Peyer's patch (tissue), 4 donors: ENCODE results near the gene CSGALNACT2.

ENCODE experiments used
- CTCF ChIP-seq, 6 experiments: fragments of 450-650 bp in 4 of 6; fragments of 200-600 bp in 2 of 6; sonication (generic) in 1 of 6; IDR thresholded peaks; one replicate each; pipeline ENCODE4 v1.5.1; 2017 to 2019; ENCODE audit warnings: antibody characterized with exemption in 6 of 6, mild to moderate bottlenecking in 3 of 6, moderate library complexity in 1 of 6
- POLR2A ChIP-seq, 2 donors: fragments of 450-650 bp; IDR thresholded peaks; one replicate each; pipeline ENCODE4 v1.5.1; 2017; ENCODE audit warnings: antibody characterized with exemption in 2 of 2, mild to moderate bottlenecking in 2 of 2, moderate library complexity in 2 of 2

DNA sequence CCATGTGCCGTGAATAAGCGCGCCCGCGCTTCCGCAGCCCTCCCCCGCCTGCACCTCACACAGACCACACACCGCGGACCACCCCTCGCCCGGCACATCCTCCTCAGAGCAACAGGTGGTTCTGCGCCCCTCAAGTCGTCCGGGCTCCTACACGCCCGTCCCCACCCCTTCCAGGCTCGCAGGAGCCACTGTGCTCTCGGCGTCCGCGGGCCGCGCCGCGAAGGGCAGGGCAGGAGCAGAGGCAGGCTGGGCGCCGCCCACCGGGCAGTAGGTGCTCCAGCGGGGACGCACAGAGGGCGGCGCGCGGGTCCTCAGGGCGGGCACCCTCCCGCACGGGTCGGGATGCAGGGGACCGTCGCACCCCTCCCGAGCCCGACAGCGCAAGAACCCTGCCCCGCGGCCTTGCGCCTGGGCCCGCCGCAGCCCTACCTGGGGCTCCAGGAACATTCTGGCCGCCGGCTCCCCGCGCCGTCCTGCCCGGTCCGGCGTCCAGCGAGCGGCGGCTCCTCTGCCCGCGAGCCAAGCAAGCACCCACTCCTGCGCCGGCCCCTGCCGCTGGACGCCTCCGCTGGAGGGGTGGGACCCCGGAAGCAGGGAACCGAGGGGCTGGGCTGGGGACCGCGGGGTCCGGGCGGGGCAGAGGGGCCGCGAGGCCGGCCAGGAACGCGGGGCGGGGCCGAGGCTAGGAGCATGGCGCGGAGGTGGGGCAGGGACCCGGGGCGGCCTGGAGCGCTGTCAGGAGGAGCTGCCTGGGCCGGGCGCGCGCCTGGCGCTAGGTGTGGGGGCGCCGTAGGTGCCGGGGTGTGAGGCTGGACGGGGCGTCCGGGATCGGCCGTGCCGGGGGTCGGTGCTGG, 91.2 kb downstream of the CSGALNACT2 start:
- TF ChIP-seq CTCF (IDR thresholded peaks at IDR 0.05) = no peak
- no peak for TF ChIP-seq POLR2A (IDR thresholded peaks at IDR 0.05)
